Measurements from ENCODE around the gene TBC1D17.
"Not testable (repeated sequence)": the region's sequence is repeated elsewhere in the genome, so short reads cannot be mapped to it uniquely, and the experiment has no call there.

The TBC1D17 gene

DNA sequence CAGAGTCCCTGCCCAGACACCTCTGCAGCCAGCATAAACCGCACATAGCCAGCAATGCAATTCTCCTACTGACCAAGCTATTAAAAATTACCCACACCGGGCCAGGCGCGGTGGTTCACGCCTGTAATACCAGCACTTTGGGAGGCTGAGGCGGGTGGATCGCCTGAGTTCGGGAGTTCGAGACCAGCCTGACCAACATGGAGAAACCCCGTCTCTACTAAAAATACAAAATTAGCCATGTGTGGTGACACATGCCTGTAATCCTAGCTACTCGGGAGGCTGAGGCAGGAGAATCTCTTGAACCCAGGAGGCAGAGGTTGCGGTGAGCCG, 47.3 kb downstream of the TBC1D17 start:
- not testable (repeated sequence) for FAIRE-seq

DNA sequence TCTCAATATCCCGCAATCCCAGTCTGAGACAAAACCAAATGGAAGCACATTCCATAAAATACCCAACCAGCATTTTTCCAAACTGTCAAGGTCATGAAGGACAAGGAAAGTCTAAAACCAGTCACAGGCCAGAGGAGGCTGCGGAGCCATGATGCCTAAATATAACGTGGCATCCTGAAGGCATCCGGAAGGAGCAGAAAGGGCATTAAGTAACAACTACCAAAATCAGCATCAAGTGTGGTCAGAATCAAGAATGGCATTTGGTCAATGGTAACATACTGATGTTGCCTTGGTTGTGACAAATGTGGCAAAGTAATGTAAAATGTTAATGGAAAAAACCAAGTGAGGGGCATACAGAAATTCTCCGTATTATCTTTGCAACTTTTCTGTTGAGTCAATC, 48.0 kb downstream of the TBC1D17 start:
- no peak for FAIRE-seq

DNA sequence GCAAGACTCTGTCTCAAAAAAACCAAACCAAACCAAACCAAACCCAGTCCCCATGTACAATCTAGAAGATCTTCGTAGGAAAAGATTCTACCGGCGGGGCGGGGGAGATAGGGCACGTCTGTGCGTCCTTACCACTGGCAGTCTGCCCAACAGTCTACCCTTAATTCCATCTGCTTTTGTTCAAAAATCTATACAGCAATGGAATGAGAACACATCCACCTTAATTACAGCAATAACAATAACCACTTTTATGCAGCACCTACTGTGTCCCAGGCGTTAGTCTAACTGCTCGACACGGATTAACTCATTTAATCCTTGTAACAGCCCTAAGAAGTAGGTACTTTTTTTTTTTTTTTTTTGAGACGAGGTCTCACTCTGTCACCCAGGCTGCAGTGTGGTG, 49.0 kb downstream of the TBC1D17 start:
- FAIRE-seq = no peak

DNA sequence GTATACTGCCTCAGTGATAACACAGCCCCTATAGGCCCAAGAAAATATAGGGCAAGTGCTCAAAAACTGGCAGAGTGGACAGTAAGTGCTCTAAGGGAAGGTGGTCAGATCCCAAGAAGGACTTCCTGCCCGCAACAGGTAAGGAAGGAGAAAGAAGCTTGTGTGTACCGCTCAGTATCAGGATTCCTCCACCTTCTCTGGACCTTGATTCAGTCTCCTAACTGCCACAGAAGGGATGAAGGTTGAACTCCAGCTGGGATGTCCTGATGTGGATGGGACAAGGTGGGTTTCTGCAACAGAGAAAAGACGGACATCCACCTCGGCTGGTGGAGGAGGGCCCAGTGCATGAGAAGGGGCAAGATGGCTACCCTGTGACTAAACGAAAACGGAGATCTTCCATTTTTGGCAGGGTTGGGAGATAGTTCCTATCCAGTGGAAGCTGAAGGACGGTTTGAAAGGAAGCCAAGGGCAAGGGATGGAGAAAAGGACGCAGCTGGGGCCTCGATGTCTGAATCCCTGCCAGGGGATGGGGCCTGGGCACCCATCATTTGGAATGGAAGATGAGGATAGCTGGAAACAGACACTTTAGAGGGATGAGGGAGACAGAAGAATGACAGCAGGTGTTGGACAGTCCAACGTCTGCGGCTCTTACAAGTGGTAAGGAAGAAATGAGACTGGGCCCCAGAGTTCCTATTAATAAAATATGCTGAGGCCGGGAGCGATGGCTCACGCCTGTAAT, 50.2 kb downstream of the TBC1D17 start:
- no peak for FAIRE-seq

DNA sequence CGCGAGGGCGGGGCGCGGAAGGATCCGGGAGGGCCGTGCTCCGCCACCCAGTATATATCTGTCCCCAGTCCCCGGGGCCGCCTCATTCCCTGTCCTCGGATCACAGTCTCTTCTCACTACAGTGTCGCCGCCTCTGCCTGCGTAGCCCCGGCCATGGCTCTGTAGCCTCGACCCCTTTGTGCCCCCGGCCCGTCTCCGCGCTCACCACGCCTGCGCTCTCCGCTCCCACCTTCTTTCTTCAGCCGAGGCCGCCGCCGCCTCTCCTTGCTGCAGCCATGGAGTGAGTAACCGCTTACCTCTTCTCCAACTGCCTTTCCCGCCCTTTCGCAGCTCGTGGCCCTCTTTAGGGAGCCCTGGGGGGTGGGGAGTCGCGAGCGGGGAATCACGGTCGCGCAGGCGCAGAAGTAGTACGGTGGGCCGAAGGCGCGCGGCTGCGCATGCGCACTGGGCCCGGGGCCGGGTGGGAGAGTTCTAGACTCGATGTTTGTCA, 51.7 kb downstream of the TBC1D17 start, which contains the start of the genes ATF5 and NUP62:
ATF5 (plus strand) TSS at position 85 of the 490 bp plus-strand sequence. CDS start 1,646 bp downstream, outside the sequence.
NUP62 (minus strand) TSS at position 384 of the 490 bp plus-strand sequence. CDS start 19,697 bp downstream, outside the sequence.
- no peak for FAIRE-seq

DNA sequence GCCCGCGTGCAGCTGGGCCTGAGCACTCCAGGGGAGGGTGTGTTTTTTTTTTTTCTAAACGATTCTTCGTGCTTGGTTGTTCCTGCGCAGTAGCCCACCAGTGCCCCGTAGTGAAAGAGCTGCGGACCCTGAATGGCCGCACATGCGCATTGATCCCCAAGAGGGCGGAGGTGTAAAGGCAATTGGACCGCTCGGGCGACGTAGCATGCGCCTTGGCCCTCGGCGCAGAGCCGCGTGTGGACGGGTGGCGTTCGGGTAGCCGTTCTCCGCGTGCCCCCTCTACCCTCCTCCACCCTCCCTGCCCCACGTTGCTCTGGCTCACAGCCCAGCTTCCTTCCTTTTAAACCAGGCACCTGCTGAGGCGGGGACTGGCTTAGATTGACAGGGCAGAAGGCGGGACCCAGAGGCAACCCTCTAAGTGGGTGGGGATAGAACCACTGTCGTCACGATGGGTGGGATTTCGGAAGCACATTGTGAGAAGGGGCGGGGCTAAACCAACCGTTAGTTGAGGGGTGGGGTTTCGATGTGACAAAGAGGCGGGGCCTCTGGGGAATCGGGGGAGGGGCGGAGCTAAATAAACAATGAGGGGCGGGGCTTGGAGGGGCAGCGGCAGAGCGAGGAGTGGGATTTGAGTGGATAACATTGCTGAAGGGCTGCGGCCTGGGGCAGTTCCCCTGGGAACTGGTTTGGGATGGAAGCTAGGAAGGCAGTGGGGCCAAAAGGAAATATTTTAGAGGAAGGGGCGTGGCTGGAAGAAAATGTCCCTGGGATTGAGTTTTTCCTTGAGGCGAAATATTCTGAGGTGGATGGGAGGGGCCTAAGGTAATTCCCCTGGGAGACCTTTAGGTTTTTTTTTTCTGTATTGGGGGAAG, 52.3 kb downstream of the TBC1D17 start:
- peak; percentile 92 for FAIRE-seq

DNA sequence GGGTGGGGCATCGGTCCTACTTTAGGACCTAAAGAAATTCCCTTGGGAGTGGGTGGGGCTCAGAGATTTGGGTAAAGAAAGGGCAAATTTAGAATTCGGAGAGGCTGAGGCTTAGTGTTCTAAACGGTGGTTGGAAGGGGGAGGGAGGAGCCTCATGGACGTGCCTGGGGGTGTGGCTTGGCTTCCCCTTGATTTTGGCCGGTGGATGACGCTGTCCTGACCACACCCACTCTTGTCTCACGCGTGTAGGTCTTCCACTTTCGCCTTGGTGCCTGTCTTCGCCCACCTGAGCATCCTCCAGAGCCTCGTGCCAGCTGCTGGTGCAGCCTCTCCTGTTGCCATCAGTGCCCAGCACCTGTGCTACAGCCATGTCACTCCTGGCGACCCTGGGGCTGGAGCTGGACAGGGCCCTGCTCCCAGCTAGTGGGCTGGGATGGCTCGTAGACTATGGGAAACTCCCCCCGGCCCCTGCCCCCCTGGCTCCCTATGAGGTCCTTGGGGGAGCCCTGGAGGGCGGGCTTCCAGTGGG, 53.0 kb downstream of the TBC1D17 start:
- no peak for FAIRE-seq

DNA sequence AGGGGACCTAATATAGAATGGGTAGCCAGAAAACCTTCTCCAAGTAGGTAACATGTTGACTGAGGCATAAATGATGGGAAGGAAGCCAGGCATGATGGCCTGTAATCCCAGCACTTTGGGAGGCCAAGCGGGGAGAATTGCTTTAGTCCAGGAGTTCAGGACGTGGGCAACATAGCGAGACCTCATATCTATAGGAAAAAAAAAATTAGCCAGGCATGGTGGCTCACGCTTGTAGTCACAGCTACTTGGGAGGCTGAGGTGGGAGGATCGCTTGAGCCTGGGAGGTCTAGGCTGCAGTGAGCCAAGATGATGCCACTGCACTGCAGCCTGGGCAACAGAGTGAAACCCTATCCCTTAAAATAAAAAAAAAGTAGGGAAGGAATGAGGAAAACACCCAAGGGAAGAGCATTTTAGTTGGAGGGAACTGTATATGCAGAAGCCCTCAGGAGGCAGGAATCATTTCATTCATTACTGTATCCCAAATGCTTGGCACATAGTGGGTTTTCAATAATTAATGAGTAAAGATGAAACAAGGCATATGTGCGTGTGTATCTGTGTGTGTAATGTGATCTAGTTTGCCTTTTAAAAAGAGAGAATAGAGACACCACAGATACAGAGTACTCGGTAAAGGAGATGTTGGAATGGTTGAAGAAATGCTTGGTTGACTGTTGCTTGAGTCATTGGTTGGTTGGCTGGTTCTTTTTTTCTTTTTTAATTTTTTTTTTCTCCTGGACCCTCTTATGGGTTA, 54.0 kb downstream of the TBC1D17 start:
- FAIRE-seq = no peak

DNA sequence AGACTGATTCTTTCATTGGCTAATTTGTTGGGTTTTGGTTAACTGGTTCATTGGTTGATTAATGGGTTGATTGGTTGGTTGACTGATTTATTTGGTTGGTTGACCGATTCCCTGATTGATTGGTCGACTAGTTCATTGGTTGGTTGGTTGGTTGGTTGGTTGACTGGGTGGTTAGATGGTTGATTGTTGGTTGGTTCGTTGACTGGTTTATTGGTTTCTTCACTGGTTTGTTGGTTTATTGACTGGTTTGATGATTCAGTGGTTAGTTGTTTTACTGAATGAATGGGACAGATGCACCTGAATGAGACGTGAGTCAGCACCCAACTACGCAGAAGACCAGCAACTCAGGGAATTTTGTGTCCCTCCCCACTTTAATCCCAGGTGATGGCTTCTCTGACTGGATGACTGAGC, 54.5 kb downstream of the TBC1D17 start:
- no peak for FAIRE-seq

DNA sequence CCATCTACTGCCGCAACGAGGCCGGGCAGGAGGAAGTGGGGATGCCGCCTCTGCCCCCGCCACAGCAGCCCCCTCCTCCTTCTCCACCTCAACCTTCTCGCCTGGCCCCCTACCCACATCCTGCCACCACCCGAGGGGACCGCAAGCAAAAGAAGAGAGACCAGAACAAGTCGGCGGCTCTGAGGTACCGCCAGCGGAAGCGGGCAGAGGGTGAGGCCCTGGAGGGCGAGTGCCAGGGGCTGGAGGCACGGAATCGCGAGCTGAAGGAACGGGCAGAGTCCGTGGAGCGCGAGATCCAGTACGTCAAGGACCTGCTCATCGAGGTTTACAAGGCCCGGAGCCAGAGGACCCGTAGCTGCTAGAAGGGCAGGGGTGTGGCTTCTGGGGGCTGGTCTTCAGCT, 55.2 kb downstream of the TBC1D17 start:
- no peak for FAIRE-seq

DNA sequence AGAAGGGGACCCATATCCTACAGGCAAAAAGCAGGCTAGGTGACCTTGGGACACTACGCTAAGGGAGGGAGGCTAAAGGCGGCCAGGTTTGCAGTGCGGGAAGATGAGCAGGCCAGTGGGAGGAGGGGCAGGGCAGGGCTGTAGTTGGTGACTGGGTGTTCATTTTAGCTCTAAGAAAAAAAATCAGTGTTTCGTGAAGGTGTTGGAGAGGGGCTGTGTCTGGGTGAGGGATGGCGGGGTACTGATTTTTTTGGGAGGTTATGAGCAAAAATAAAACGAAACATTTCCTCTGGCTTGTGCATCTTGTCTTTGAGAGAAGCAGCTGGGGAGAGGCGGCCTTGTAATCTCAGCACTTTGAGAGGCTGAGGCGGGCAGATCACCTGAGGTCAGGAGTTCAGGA, 56.1 kb downstream of the TBC1D17 start:
- no peak for FAIRE-seq

DNA sequence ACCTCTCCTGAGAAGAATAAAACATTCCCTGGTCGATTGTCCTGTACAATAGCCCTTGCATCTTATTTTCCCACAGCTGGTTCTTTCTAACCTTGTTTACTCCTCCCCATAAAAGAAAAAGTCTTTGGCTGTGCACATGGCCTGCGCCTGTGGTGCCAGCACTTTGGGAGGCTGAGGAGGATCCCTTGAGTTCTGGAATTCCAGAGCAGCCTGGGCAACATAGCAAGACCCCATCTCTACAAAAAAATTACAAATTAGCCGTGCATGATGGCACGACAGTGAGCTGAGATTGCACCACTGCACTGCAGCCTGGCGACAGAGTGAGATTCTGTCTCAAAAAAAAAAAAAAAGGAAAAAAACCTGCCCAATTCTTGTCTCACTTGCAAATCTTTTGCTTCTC, 59.0 kb downstream of the TBC1D17 start:
- FAIRE-seq = no peak

DNA sequence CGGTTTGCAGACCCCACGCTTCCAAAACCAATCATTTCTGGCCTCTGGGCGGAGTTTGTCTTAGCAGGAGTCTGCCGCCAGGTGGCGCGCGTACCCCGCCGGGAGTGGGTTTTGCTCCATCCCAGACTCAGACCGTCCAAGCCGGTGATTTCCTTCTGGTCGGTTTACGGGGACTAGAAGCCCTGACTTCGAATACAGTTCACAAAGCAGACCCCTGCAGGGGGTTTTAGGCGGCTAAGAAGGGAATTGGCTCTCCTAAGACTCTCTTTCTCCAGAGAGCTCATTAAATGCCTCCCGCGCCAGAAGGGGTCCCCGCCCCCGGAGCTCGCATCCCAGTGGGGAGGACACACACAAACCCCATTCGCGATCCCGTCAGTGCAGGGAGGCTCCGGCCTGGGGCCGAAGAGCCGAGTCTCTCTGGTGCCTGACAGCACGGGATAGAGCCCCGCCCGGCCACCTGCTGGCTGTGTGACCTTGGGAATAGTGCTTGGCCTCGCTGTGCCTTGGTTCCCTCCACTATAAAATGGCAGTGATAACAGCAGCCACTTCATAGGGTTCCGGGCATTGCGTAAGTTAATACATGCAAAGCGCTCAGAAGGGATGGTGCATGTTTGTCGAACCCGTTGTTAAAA, 60.4 kb downstream of the TBC1D17 start:
- FAIRE-seq = peak; percentile 19
